SK-N-SH treated with all-trans-retinoic acid at 6 μM for 48 hours (cell line): ENCODE data around the gene STAC3.

Experiments used
- ARNTL ChIP-seq: fragments of 450-650 bp; formaldehyde crosslinking; IDR thresholded peaks from 2 replicates; pipeline ENCODE4 v1.5.0; 2020; ENCODE audit warnings: low read depth, mild to moderate bottlenecking, moderate library complexity, borderline replicate concordance
- BACH2 ChIP-seq: fragments of 250-450 bp; sonication (Bioruptor Pico); IDR thresholded peaks from 2 replicates; pipeline ENCODE4 v1.9.0; 2021; ENCODE audit warnings: mild to moderate bottlenecking, borderline replicate concordance
- OSR1 ChIP-seq: fragments of 250-450 bp; sonication (Bioruptor Pico); IDR thresholded peaks from 2 replicates; pipeline ENCODE4 v1.8.0; 2022; ENCODE audit warnings: moderate library complexity, mild to moderate bottlenecking, inconsistent platforms
- PATZ1 ChIP-seq: fragments of 250-450 bp; sonication (Bioruptor Pico); IDR thresholded peaks from 2 replicates; pipeline ENCODE4 v1.8.0; 2020; ENCODE audit warnings: mild to moderate bottlenecking, moderate library complexity, borderline replicate concordance
- PPARA ChIP-seq: fragments of 250-450 bp; sonication (Bioruptor Pico); IDR thresholded peaks from 2 replicates; pipeline ENCODE4 v1.5.0; 2020; ENCODE audit warnings: mild to moderate bottlenecking, borderline replicate concordance
- RARB ChIP-seq: fragments of 250-450 bp; sonication (Bioruptor Pico); IDR thresholded peaks from 2 replicates; pipeline ENCODE4 v1.8.0; 2021; ENCODE audit warnings: mild to moderate bottlenecking, moderate library complexity
- ZNF565 ChIP-seq: fragments of 450-650 bp; formaldehyde crosslinking; conservative IDR thresholded peaks from 2 replicates; pipeline ENCODE4 v1.5.0; 2020; ENCODE audit warnings: low read depth, mild to moderate bottlenecking, moderate library complexity
- ZNF70 ChIP-seq: fragments of 450-650 bp; formaldehyde crosslinking; IDR thresholded peaks from 2 replicates; pipeline ENCODE4 v1.5.0; 2020; ENCODE audit warnings: mild to moderate bottlenecking, moderate library complexity
- TF ChIP-seq, protein P1 (sequence below): fragments of 250-450 bp; sonication (Bioruptor Pico); IDR thresholded peaks from 2 replicates; pipeline ENCODE4 v1.5.1; 2021; ENCODE audit warnings: mild to moderate bottlenecking, moderate library complexity
- TF ChIP-seq, protein P2 (sequence below): fragments of 250-450 bp; sonication (Bioruptor Pico); IDR thresholded peaks from 2 replicates; pipeline ENCODE4 v1.5.1; 2020; ENCODE audit warnings: low read depth, mild to moderate bottlenecking, moderate library complexity

DNA sequence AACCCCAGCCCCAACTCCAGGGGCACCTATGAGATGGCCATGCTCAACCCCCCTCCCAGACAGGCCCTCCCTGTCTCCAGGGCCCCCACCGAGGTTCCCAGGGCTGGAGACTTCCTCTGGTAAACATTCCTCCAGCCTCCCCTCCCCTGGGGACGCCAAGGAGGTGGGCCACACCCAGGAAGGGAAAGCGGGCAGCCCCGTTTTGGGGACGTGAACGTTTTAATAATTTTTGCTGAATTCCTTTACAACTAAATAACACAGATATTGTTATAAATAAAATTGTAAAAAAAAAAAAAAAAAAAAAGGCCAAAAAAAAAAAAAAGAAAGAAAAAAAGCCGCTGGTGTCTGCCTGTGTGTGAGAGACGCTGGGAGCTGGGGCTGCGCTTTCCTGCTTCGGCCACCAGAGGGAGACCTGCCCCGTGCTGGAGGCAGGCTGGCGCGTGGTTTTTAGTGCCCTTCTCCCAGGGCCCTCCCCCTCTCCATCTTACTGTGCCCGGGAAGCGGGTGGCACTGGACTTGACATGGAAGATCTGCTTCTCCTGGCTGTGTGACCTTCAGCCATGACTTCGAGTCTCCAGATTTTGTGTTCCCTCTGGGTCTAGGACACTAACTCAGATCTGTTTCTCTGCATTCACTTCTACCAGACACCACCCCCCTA, 37.8 kb downstream of the STAC3 start:
- TF ChIP-seq ZNF565 (CRISPR knock-in tag) (no peak), ARNTL (CRISPR knock-in tag) (no peak), PPARA (CRISPR knock-in tag) (no peak), RARB (CRISPR knock-in tag) (no peak), BACH2 (CRISPR knock-in tag) (no peak), ZNF70 (no peak), OSR1 (CRISPR knock-in tag) (no peak), PATZ1 (no peak)
- TF ChIP-seq, protein P1, sequence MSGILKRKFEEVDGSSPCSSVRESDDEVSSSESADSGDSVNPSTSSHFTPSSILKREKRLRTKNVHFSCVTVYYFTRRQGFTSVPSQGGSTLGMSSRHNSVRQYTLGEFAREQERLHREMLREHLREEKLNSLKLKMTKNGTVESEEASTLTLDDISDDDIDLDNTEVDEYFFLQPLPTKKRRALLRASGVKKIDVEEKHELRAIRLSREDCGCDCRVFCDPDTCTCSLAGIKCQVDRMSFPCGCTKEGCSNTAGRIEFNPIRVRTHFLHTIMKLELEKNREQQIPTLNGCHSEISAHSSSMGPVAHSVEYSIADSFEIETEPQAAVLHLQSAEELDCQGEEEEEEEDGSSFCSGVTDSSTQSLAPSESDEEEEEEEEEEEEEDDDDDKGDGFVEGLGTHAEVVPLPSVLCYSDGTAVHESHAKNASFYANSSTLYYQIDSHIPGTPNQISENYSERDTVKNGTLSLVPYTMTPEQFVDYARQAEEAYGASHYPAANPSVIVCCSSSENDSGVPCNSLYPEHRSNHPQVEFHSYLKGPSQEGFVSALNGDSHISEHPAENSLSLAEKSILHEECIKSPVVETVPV (CRISPR knock-in tag) = no peak
- TF ChIP-seq, protein P2, sequence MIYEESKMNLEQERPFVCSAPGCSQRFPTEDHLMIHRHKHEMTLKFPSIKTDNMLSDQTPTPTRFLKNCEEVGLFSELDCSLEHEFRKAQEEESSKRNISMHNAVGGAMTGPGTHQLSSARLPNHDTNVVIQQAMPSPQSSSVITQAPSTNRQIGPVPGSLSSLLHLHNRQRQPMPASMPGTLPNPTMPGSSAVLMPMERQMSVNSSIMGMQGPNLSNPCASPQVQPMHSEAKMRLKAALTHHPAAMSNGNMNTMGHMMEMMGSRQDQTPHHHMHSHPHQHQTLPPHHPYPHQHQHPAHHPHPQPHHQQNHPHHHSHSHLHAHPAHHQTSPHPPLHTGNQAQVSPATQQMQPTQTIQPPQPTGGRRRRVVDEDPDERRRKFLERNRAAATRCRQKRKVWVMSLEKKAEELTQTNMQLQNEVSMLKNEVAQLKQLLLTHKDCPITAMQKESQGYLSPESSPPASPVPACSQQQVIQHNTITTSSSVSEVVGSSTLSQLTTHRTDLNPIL = no peak
